OCI-LY1 (cell line): ENCODE results near the gene ABHD3.

Source experiments
- H2AFZ ChIP-seq: fragments of 200-600 bp; sonication (generic), shearing (Covaris generic); 2 replicates; pipeline ENCODE4 v1.6.0; 2014; ENCODE audit warnings: antibody characterized with exemption, mild to moderate bottlenecking, low read length
- H3F3A ChIP-seq: fragments of 200-600 bp; sonication (generic), shearing (Covaris generic); 2 replicates; pipeline ENCODE4 v1.6.0; 2014; ENCODE audit warnings: mild to moderate bottlenecking, antibody characterized with exemption, low read length, moderate library complexity; ENCODE audit not compliant: insufficient read depth
- H3K27ac ChIP-seq: fragments of 200-600 bp; sonication (generic); 2 replicates; pipeline ENCODE4 v1.5.1; 2014; ENCODE audit warnings: low read length, mixed run types, mild to moderate bottlenecking, low read depth; ENCODE audit not compliant: poor library complexity, severe bottlenecking
- H3K27me3 ChIP-seq: fragments of 200-600 bp; sonication (generic); 2 replicates; pipeline ENCODE4 v1.6.0; 2014; ENCODE audit warnings: antibody characterized with exemption, mild to moderate bottlenecking, low read length, moderate library complexity; ENCODE audit not compliant: insufficient read depth
- H3K36me3 ChIP-seq: fragments of 200-600 bp; sonication (generic); 2 replicates; pipeline ENCODE4 v1.6.1; 2014; ENCODE audit warnings: mild to moderate bottlenecking, antibody characterized with exemption, low read length, moderate library complexity, mixed read lengths; ENCODE audit not compliant: insufficient read depth
- H3K4me1 ChIP-seq: fragments of 200-600 bp; sonication (generic); 2 replicates; pipeline ENCODE4 v1.5.1; 2014; ENCODE audit warnings: mild to moderate bottlenecking, low read length, moderate library complexity; ENCODE audit not compliant: insufficient read depth, severe bottlenecking
- H3K4me2 ChIP-seq: fragments of 200-600 bp; sonication (generic), shearing (Covaris generic); 2 replicates; pipeline ENCODE4 v1.6.1; 2014; ENCODE audit warnings: low read length
- H3K4me3 ChIP-seq: fragments of 200-600 bp; sonication (generic); 2 replicates; pipeline ENCODE4 v1.5.1; 2014; ENCODE audit warnings: low read length, low read depth, mild to moderate bottlenecking, mixed read lengths; ENCODE audit not compliant: poor library complexity, severe bottlenecking
- H3K79me2 ChIP-seq: fragments of 200-600 bp; shearing (Covaris generic); 2 replicates; pipeline ENCODE4 v1.6.1; 2016; ENCODE audit warnings: mixed run types, low read length, mixed read lengths; ENCODE audit not compliant: insufficient read depth
- H3K9ac ChIP-seq: fragments of 200-600 bp; sonication (generic), shearing (Covaris generic); 2 replicates; pipeline ENCODE4 v1.6.1; 2014; ENCODE audit warnings: mild to moderate bottlenecking, low read length, mixed read lengths
- H3K9me2 ChIP-seq: fragments of 200-600 bp; sonication (generic), shearing (Covaris generic); 2 replicates; pipeline ENCODE4 v1.6.1; 2014; ENCODE audit warnings: low read depth, mild to moderate bottlenecking, low read length, mixed read lengths
- H3K9me3 ChIP-seq: fragments of 200-600 bp; shearing (Covaris generic); 2 replicates; pipeline ENCODE4 v1.6.1; 2014; ENCODE audit warnings: low read length, mixed read lengths
- H4K20me1 ChIP-seq: fragments of 200-600 bp; sonication (generic), shearing (Covaris generic); 2 replicates; pipeline ENCODE4 v1.6.0; 2016; ENCODE audit warnings: mild to moderate bottlenecking, low read length; ENCODE audit not compliant: insufficient read depth
- CTCF ChIP-seq: fragments of 200-600 bp; sonication (generic), shearing (Covaris generic); IDR thresholded peaks from 2 replicates; pipeline ENCODE4 v1.5.1; 2017; ENCODE audit warnings: mild to moderate bottlenecking, antibody characterized with exemption, low read length, moderate library complexity, mixed read lengths
- EZH2 ChIP-seq: fragments of 200-600 bp; sonication (generic), shearing (Covaris generic); IDR thresholded peaks from 2 replicates; pipeline ENCODE4 v1.8.0; 2017; ENCODE audit warnings: borderline replicate concordance, mixed run types, mild to moderate bottlenecking, antibody characterized with exemption, low read length, moderate library complexity, mixed read lengths

The ABHD3 gene

GRCh38 chr18:21703241-21703820 is 1.2 kb downstream of the ABHD3 start:
- no peak for TF ChIP-seq CTCF
- no peak for TF ChIP-seq EZH2
- H3K27ac ChIP-seq: peak overlapping the region; percentile 95
- H3K36me3 ChIP-seq: peaks cover 59% of the 10 kb centered on the region

GRCh38 chr18:21702602-21703001 is 2.0 kb downstream of the ABHD3 start:
- no peak overlapping the region for H2AFZ ChIP-seq
- H3K9ac ChIP-seq: peak overlapping the region; percentile 64
- peak overlapping the region; percentile 86 for H3K4me3 ChIP-seq
- peak overlapping the region; percentile 94 for H3K4me2 ChIP-seq
- peaks cover 59% of the 10 kb centered on the region for H3K36me3 ChIP-seq
- H3K9me3 ChIP-seq: no peaks in the 10 kb centered on the region
- H3K27me3 ChIP-seq: no peaks in the 10 kb centered on the region
- no peaks in the 10 kb centered on the region for H3K9me2 ChIP-seq
- TF ChIP-seq CTCF (no peak), EZH2 (no peak)
- H3F3A ChIP-seq: no peaks in the 10 kb centered on the region
- peaks cover 37% of the 10 kb centered on the region for H3K4me1 ChIP-seq
- peaks cover 20% of the 10 kb centered on the region for H3K79me2 ChIP-seq
- no peaks in the 10 kb centered on the region for H4K20me1 ChIP-seq
- H3K27ac ChIP-seq: peak overlapping the region; percentile 95

More at GRCh38 chr18:21703241-21703820, 1.2 kb downstream of the ABHD3 start:
- no peaks in the 10 kb centered on the region for H4K20me1 ChIP-seq
- no peak overlapping the region for H2AFZ ChIP-seq
- no peaks in the 10 kb centered on the region for H3F3A ChIP-seq
- no peaks in the 10 kb centered on the region for H3K9me2 ChIP-seq
- H3K27me3 ChIP-seq: no peaks in the 10 kb centered on the region
- H3K4me2 ChIP-seq: peak overlapping the region; percentile 94
- peaks cover 20% of the 10 kb centered on the region for H3K79me2 ChIP-seq
- no peaks in the 10 kb centered on the region for H3K9me3 ChIP-seq
- peak overlapping the region; percentile 86 for H3K4me3 ChIP-seq
- peak overlapping the region; percentile 83 for H3K9ac ChIP-seq
- H3K4me1 ChIP-seq: peaks cover 37% of the 10 kb centered on the region

GRCh38 chr18:21701621-21702020 is 3.0 kb downstream of the ABHD3 start:
- Histone ChIP-seq H3K79me2 (peaks cover 20% of the 10 kb centered on the region), H3K9me2 (no peaks in the 10 kb centered on the region), H3K4me3 (peak overlapping the region; percentile 86), H3K4me1 (peaks cover 37% of the 10 kb centered on the region), H3K4me2 (peak overlapping the region; percentile 94), H3K9ac (no peak overlapping the region; the same call in 1 of the 2 replicates), H3K9me3 (no peaks in the 10 kb centered on the region), H2AFZ (no peak overlapping the region), H3K27ac (peak overlapping the region; percentile 95), H3F3A (no peaks in the 10 kb centered on the region), H3K27me3 (no peaks in the 10 kb centered on the region), H4K20me1 (no peaks in the 10 kb centered on the region), H3K36me3 (peaks cover 60% of the 10 kb centered on the region)
- TF ChIP-seq EZH2 (no peak), CTCF (no peak)
